GM19452 (cell line): ENCODE measurements around the gene RABGAP1L.
A peak's percentile ranks its signal among the peaks of the same experiment; 100 is the strongest.

ENCODE experiments used
- ATAC-seq: cut with Tn5 transposase; IDR thresholded peaks from one replicate; pipeline ENCODE4 v1.9.1; 2021; ENCODE audit not compliant: unreplicated experiment

The RABGAP1L gene

GRCh38 chr1:174194461-174194860 is 35.1 kb downstream of the RABGAP1L start:
- no peak for ATAC-seq

- ATAC-seq, result no peak
Observed at GRCh38 chr1:174197088-174197487, 37.8 kb downstream of the RABGAP1L start.

DNA sequence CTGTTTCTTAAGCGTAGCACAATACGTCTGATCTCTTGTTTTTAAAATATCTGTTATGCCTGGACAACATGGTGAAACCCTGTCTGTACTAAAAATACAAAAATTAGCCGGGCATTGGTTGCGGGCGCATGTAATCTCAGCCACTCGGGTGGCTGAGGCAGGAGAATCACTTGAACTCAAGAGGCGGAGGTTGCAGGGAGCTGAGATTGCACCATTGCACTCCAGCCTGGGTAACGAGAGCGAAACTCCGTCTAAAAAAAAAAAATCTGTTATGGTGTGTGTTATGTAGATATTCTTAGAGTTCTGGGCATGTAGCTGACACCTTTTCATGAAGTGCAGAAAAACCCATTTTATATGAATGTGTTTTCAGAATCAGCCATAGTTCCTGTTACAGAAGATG is 38.2 kb downstream of the RABGAP1L start:
- no peak for ATAC-seq

DNA sequence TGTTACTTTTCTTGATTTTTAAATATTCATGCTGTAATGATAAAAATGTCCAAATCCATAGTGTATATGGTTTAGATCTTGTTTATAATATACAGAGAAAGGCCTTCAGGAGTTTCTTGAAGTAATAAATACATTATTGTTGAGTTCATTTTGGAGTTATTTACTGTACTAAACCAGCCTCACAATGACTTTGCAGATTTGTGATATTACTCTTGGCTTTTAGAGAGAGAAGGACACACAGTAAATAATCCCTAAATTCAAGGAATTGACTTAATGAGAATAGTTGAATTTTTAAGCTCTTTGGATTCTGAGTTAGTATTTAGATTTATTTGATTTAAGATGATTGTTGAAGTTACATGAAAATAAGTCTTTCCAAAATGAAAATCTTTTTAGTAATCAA is 38.9 kb downstream of the RABGAP1L start:
- ATAC-seq, result no peak

GRCh38 chr1:174200746-174201145 is 41.4 kb downstream of the RABGAP1L start:
- no peak for ATAC-seq

- no peak for ATAC-seq
Observed at GRCh38 chr1:174204697-174205308, 45.5 kb downstream of the RABGAP1L start.

- no peak for ATAC-seq
Observed at GRCh38 chr1:174206148-174206836, 47.0 kb downstream of the RABGAP1L start.

- peak; percentile 79 for ATAC-seq
Observed at GRCh38 chr1:174209347-174210187, 50.2 kb downstream of the RABGAP1L start.

DNA sequence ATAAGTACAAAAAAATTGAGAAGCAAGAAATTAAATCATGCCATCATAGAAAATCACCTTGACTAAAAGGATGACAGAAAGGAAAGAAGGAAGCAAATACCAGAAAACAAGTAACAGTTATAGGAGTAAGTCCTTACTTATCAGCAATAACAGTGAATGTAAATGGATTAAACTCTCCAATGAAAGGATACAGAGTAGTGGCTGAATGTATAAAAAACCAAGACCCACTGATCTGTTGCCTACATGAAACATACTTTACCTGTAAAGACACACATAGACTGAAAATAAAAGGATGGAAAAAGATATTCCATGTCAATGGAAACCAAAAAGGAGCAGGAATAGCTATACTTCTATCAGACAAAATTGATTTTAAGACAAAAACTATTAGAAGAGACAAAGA is 52.2 kb downstream of the RABGAP1L start:
- ATAC-seq, result no peak

DNA sequence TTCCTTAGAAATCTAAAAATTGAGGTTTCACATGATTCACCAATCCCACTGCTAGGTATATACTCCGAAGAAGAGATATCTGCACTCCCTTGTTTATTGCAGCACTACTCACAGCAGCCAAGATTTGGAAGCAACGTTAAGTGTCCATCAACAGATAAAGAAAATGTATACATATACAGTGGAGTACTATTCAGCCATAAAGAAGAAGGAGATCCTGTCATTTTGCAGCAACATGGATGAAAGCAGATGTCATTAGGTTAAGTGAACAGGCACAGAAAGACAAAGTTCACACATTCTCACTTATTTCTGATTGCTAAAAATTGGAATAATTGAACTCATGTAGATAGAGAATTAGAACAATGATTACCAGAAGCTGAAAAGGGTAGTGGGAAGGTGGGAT is 56.4 kb downstream of the RABGAP1L start:
- ATAC-seq, result no peak

- no peak for ATAC-seq
Observed at GRCh38 chr1:174217248-174217647, 57.9 kb downstream of the RABGAP1L start.

- no peak for ATAC-seq
Observed at GRCh38 chr1:174217787-174218574, 58.7 kb downstream of the RABGAP1L start.

DNA sequence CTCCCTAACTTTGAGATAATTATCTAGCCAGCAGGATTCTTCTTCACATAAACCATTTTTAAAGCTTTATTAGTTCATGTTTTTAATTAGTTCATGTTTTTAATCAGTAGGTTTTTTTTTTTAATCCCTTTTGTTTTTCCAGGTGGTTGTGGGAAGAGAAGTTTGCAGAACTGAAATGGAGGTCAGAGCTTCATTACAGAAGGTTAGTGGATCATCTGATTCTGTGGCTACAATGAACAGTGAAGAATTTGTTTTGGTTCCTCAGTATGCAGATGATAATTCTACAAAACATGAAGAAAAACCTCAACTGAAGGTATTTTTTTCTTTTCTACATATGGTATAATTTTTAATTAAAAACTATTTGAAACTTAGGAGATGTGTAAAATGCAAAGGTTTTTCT is 59.7 kb downstream of the RABGAP1L start:
- ATAC-seq, result no peak

- ATAC-seq, result no peak
Observed at GRCh38 chr1:174219606-174220370, 60.5 kb downstream of the RABGAP1L start.

DNA sequence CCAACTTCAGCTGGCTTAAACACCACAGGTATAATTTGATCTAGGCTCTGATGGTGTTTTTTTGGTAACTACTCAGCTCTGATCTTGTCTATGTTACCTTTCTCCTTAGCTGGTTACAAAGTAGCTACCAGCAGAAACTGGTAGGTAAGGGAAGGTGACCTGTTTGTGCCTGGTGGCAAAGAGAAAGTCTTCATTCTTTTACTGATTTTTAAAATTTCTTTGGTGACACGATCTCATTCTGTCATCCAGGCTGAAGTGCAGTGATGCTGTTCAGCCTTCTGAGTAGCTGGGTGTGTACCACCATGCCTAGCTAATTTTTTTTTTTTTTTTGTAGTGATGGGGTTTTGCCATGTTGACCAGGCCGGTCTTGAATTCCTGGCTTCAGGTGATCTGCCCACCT is 62.4 kb downstream of the RABGAP1L start:
- ATAC-seq, result no peak

GRCh38 chr1:174222166-174222949 is 63.0 kb downstream of the RABGAP1L start:
- no peak for ATAC-seq

DNA sequence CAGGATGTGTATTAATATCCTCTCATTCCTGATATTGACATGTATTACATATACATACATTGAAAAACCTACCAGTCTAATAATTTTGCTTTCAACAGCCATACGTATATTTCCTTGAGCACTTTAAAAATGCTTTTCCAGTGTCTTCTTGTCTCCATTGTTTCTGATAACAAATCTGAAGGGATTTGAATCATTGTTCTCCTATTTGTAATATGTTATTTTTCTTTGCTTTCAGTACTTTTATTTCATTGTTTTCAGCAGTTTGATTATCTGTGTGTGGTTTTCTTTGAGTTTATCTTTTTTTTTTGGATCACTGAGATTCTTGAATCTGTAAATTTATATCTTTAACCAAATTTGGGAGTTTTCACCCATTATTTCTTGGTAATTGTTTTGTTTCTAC is 65.3 kb downstream of the RABGAP1L start:
- ATAC-seq, result no peak

- peak; percentile 75 for ATAC-seq
Observed at GRCh38 chr1:174225499-174226204, 66.3 kb downstream of the RABGAP1L start.

- ATAC-seq, result no peak
Observed at GRCh38 chr1:174230399-174230798, 71.1 kb downstream of the RABGAP1L start.
